HCT116 (cell line): ENCODE results near the gene LSMEM2. TPM values are rescaled to one million over a fixed set of nuclear protein-coding genes. Genes with fewer than 3 reads are reported as not detected.

Experiments used
- ATAC-seq: fragments of 200-7000 bp; cut with Tn5 transposase; 2 replicates; pipeline ENCODE4 v1.9.1; 2020; ENCODE audit warnings: mild to moderate bottlenecking, moderate library complexity
- BruUV-seq: library from RNA; stranded (reverse); fragments of 400-500 nt; replicated peaks from 2 replicates; lab custom pipeline; 2021; lab: Mats Ljungman, UMichigan
- CTCF ChIA-PET: fragments of 300-600 bp; sonication (Branson Sonifier 250); formaldehyde crosslinking; loops from one replicate; lab custom pipeline; 2021; ENCODE audit warnings: antibody characterized with exemption; lab: Charles Lee
- POLR2A ChIA-PET: fragments of 300-600, 350-600 bp; sonication (Branson Sonifier 250); formaldehyde crosslinking; loops from one replicate; lab custom pipeline; 2021; ENCODE audit warnings: antibody characterized with exemption; lab: Charles Lee
- RAD21 ChIA-PET, 2 experiments: fragments of 300-600 bp; sonication (Branson Sonifier 250); formaldehyde crosslinking; loops; one replicate each; lab custom pipeline; 2023; ENCODE audit warnings: low total read pairs in 2 of 2; ENCODE audit not compliant: uncharacterized antibody in 2 of 2, unreplicated experiment in 2 of 2, low non-redundant PET in 1 of 2; lab: Charles Lee
- DNase-seq: peaks from one replicate; pipeline ENCODE4 v3.0.0-alpha.2; 2010; ENCODE audit warnings: low read depth, low spot score
- H2AFZ ChIP-seq: fragments of 200-600 bp; shearing (Covaris generic), sonication (generic); 2 replicates; pipeline ENCODE4 v1.6.1; 2017; ENCODE audit warnings: low read depth, mixed run types, mixed read lengths, antibody characterized with exemption, low read length; ENCODE audit not compliant: poor library complexity, severe bottlenecking
- H3K27ac ChIP-seq: 2 replicates; pipeline ENCODE4 v1.5.1; 2012; ENCODE audit warnings: low read depth, low read length
- H3K27me3 ChIP-seq: fragments of 200-600 bp; sonication (generic); 2 replicates; pipeline ENCODE4 v1.6.1; 2016; ENCODE audit warnings: mixed run types, low read length, mixed read lengths; ENCODE audit not compliant: insufficient read depth
- H3K36me3 ChIP-seq, 2 experiments: fragments of 200-500 bp in 1 of 2; fragments of 200-600 bp in 1 of 2; sonication (Bioruptor generic) in 1 of 2; sonication (generic) in 1 of 2; 2 replicates each; pipeline versions ENCODE4 v1.5.1 to v1.6.1; 2014 to 2016; ENCODE audit warnings: low read length in 2 of 2, inconsistent platforms in 1 of 2, mixed read lengths in 1 of 2, mixed run types in 1 of 2; ENCODE audit not compliant: insufficient read depth in 2 of 2, control insufficient read depth in 1 of 2
- H3K4me1 ChIP-seq, 2 experiments: fragments of 200-600 bp in 1 of 2; sonication (generic) in 1 of 2; 2 replicates each; pipeline versions ENCODE4 v1.5.1 to v1.6.1; 2012 to 2017; ENCODE audit warnings: low read length in 2 of 2, inconsistent platforms in 1 of 2, mild to moderate bottlenecking in 1 of 2, mixed read lengths in 1 of 2, mixed run types in 1 of 2, moderate library complexity in 1 of 2; ENCODE audit not compliant: insufficient read depth in 2 of 2, control insufficient read depth in 1 of 2
- H3K4me2 ChIP-seq: fragments of 200-600 bp; sonication (generic); 2 replicates; pipeline ENCODE4 v1.6.1; 2017; ENCODE audit warnings: mixed run types, low read length, mixed read lengths
- H3K4me3 ChIP-seq, 2 experiments: fragments of 200-600 bp in 1 of 2; sonication (generic) in 1 of 2; replicated peaks in 1 of 2; 2 replicates each; pipeline ENCODE4 v1.5.1; 2011 to 2016; ENCODE audit warnings: low read length in 2 of 2, control low read depth in 1 of 2, low read depth in 1 of 2, mild to moderate bottlenecking in 1 of 2, mixed read lengths in 1 of 2, mixed run types in 1 of 2
- H3K79me2 ChIP-seq: fragments of 200-600 bp; sonication (generic); 2 replicates; pipeline ENCODE4 v1.6.1; 2017; ENCODE audit warnings: mild to moderate bottlenecking, mixed run types, low read length, moderate library complexity, mixed read lengths; ENCODE audit not compliant: insufficient read depth
- H3K9ac ChIP-seq: fragments of 200-600 bp; sonication (generic); 2 replicates; pipeline ENCODE4 v1.6.1; 2016; ENCODE audit warnings: low read length, mixed read lengths
- H3K9me2 ChIP-seq: fragments of 200-600 bp; sonication (generic), shearing (Covaris generic); 2 replicates; pipeline ENCODE4 v1.6.1; 2017; ENCODE audit warnings: mixed run types, mild to moderate bottlenecking, moderate library complexity; ENCODE audit not compliant: insufficient read depth
- H3K9me3 ChIP-seq, 2 experiments: fragments of 200-500 bp in 1 of 2; fragments of 200-600 bp in 1 of 2; sonication (Bioruptor generic) in 1 of 2; sonication (generic) in 1 of 2; 2 replicates each; pipeline ENCODE4 v1.6.1; 2014 to 2017; ENCODE audit warnings: low read length in 2 of 2, mixed read lengths in 2 of 2, inconsistent platforms in 1 of 2, low read depth in 1 of 2, mild to moderate bottlenecking in 1 of 2, mixed run types in 1 of 2, moderate library complexity in 1 of 2; ENCODE audit not compliant: control insufficient read depth in 1 of 2, insufficient read depth in 1 of 2
- H4K20me1 ChIP-seq: fragments of 200-600 bp; sonication (generic), shearing (Covaris generic); 2 replicates; pipeline ENCODE4 v1.6.1; 2017; ENCODE audit warnings: mixed run types, mild to moderate bottlenecking, moderate library complexity; ENCODE audit not compliant: insufficient read depth
- CTCF ChIP-seq, 3 experiments: fragments of 200-600 bp in 1 of 3; sonication (generic) in 1 of 3; IDR thresholded peaks in 2 of 3; conservative IDR thresholded peaks in 1 of 3; 2 replicates each; pipeline ENCODE4 v1.5.1; 2012 to 2017; ENCODE audit warnings: low read depth in 2 of 3, low read length in 2 of 3, antibody characterized with exemption in 1 of 3, borderline replicate concordance in 1 of 3, control low read depth in 1 of 3, mild to moderate bottlenecking in 1 of 3, mixed read lengths in 1 of 3, mixed run types in 1 of 3, moderate library complexity in 1 of 3; ENCODE audit not compliant: insufficient read depth in 1 of 3
- POLR2AphosphoS5 ChIP-seq: IDR thresholded peaks from 2 replicates; pipeline ENCODE4 v1.6.1; 2011; ENCODE audit warnings: mild to moderate bottlenecking, low read depth, low read length, moderate library complexity
- ZBTB33 ChIP-seq: IDR thresholded peaks from 2 replicates; pipeline ENCODE4 v1.6.1; 2011; ENCODE audit warnings: mild to moderate bottlenecking, low read length, moderate library complexity; ENCODE audit not compliant: insufficient replicate concordance; ENCODE audit errors: extremely low read depth
- intact Hi-C: fragments of 100-400 bp; cut with micrococcal nuclease; formaldehyde crosslinking; loops from 2 replicates; pipeline ENCODE4 v1.10.0; 2022
- total RNA-seq: library from RNA; stranded (reverse); gene quantifications from one replicate; pipeline ENCODE4 v1.2.1, GENCODE V29; 2021; ENCODE audit not compliant: unreplicated experiment

LSMEM2 gene
- total RNA-seq, 1 experiment from 2014 or later, result not detected

- ChIA-PET CTCF (interaction anchor here (0.7 to 3.3 kb wide), 5 partner anchors 8 to 30 kb away, joined by 3 to 46 read pairs (median 5); partner anchors contain the start of gene GNAI2), POLR2A (no interaction called here), RAD21 (interaction anchor here in 1 of 2 experiments (1.1 kb wide), 1 partner anchor 30 kb away, joined by 5 read pairs; no protein-coding TSS in a partner anchor)
- no peak overlapping the region for H3K27ac ChIP-seq
- H3K27me3 ChIP-seq, result no peaks in the 10 kb centered on the region
- H3K9me2 ChIP-seq, result no peaks in the 10 kb centered on the region
- no peaks in the 10 kb centered on the region for H3K9me3 ChIP-seq
- H3K4me1 ChIP-seq, result peaks cover 14 to 50% of the 10 kb centered on the region in 2 experiments
- H3K36me3 ChIP-seq, result peaks cover 11 to 15% of the 10 kb centered on the region in 2 experiments; a peak in 3 of 4 replicates
- H3K4me2 ChIP-seq, result no peak overlapping the region
- H3K4me3 ChIP-seq, result no peak overlapping the region
- H2AFZ ChIP-seq, result no peak overlapping the region
- intact Hi-C loops, result loop anchor here (1.0 to 2.0 kb wide), 2 partner anchors 30 to 64 kb away; no protein-coding TSS in a partner anchor
- DNase-seq (no peak), ATAC-seq (peak; percentile 41)
- H3K79me2 ChIP-seq, result peaks cover 1% of the 10 kb centered on the region; the same call in 1 of the 2 replicates
- no peaks in the 10 kb centered on the region for H4K20me1 ChIP-seq
- no peak overlapping the region for H3K9ac ChIP-seq
- TF ChIP-seq CTCF (IDR thresholded peaks at IDR 0.05 in 2 of 3, conservative IDR thresholded peaks at IDR 0.05 in 1 of 3; ENCODE audit: borderline replicate concordance in 1 of 3, insufficient read depth in 1 of 3, low read depth in 2 of 3, low read length in 2 of 3) (peak in 2 of 3 experiments; percentile 82 to 90; a peak in 4 of 6 replicates), ZBTB33 (no peak), POLR2AphosphoS5 (0 out of 2 replicates have a peak, but pooled peaks have one; percentile 17)
- TF ChIP-seq, all 23 proteins: peak for 2
- BruUV-seq, result no TSS peak
Measured at GRCh38 chr3:50256978-50257890, 21.7 kb upstream of the LSMEM2 start.
